Measurements from ENCODE around the gene WNT7B.

Gene WNT7B

GRCh38 chr22:45977003-45977411 is at the start of gene WNT7B:
WNT7B (minus strand) TSS chr22:45977162; CDS start chr22:45976754, 408 bp downstream.
- no peak for DNase-seq (ENCODE audit: low read depth)

- DNase-seq (ENCODE audit: low read depth) = no peak
Observed at GRCh38 chr22:46025973-46026898, 49.3 kb upstream of the WNT7B start.

GRCh38 chr22:46025225-46025972 is 48.4 kb upstream of the WNT7B start:
- DNase-seq (ENCODE audit: low read depth) = no peak

- no peak for DNase-seq (ENCODE audit: low read depth)
Observed at GRCh38 chr22:46024136-46024840, 47.3 kb upstream of the WNT7B start.

GRCh38 chr22:46023558-46023981 is 46.6 kb upstream of the WNT7B start:
- no peak for DNase-seq (ENCODE audit: low read depth)

- DNase-seq (ENCODE audit: low read depth) = no peak
Observed at GRCh38 chr22:46022881-46023512, 46.0 kb upstream of the WNT7B start.

- DNase-seq (ENCODE audit: low read depth) = no peak
Observed at GRCh38 chr22:46021577-46021976, 44.6 kb upstream of the WNT7B start.

- DNase-seq (ENCODE audit: low read depth) = no peak
Observed at GRCh38 chr22:46019351-46019750, 42.4 kb upstream of the WNT7B start.

GRCh38 chr22:46018859-46019258 is 41.9 kb upstream of the WNT7B start:
- DNase-seq (ENCODE audit: low read depth) = no peak

GRCh38 chr22:46017166-46017565 is 40.2 kb upstream of the WNT7B start:
- no peak for DNase-seq (ENCODE audit: low read depth)

GRCh38 chr22:46013460-46014416 is 36.8 kb upstream of the WNT7B start:
- peak; percentile 96 for DNase-seq (ENCODE audit: low read depth)

- DNase-seq (ENCODE audit: low read depth) = no peak
Observed at GRCh38 chr22:46012881-46013281, 35.9 kb upstream of the WNT7B start.

- no peak for DNase-seq (ENCODE audit: low read depth)
Observed at GRCh38 chr22:46012182-46012880, 35.4 kb upstream of the WNT7B start.

- no peak for DNase-seq (ENCODE audit: low read depth)
Observed at GRCh38 chr22:46011627-46012181, 34.7 kb upstream of the WNT7B start.

- DNase-seq (ENCODE audit: low read depth) = no peak
Observed at GRCh38 chr22:46010951-46011626, 34.1 kb upstream of the WNT7B start.

GRCh38 chr22:46010207-46010867 is 33.4 kb upstream of the WNT7B start:
- DNase-seq (ENCODE audit: low read depth) = peak; percentile 44

GRCh38 chr22:46009730-46010129 is 32.8 kb upstream of the WNT7B start:
- no peak for DNase-seq (ENCODE audit: low read depth)

- no peak for DNase-seq (ENCODE audit: low read depth)
Observed at GRCh38 chr22:46008836-46009596, 32.1 kb upstream of the WNT7B start.
